HG02840 (cell line): ENCODE measurements around the gene MIGA1.
"Not testable (repeated sequence)": the region's sequence is repeated elsewhere in the genome, so short reads cannot be mapped to it uniquely, and the experiment has no call there.

Source experiments
- ATAC-seq: cut with Tn5 transposase; IDR thresholded peaks from one replicate; pipeline ENCODE4 v1.9.1; 2021; ENCODE audit warnings: mild to moderate bottlenecking, moderate library complexity, moderate number of reproducible peaks; ENCODE audit not compliant: unreplicated experiment, low FRiP score

MIGA1 gene

DNA sequence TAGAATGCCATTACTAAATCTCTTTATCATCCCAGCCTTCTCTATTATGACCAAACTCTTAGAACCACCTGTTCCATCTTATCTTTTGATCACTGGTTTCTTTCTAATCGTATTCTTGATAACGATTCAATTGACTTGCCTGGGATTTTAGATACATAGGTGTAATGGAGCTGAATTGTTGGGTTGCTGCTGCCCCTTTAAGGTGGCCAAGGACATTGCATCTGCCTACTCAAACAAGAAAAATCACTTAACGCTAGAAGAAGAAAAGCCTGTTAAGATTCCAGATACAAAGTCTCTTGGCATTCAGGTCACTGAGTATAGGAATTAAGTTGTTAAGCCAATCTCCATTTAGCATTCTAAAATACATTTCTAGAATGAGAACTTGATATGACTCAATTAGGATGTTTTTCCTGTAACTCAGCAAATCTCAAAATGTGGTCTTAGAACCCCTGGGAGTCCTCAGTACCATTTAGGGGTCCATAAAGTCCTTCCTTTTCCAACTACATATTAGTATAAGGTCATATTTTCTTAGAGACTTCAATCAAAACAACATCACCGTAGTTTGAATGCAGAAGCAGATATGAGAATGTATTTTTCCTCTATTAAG is 121.3 kb downstream of the MIGA1 start:
- ATAC-seq = no peak

DNA sequence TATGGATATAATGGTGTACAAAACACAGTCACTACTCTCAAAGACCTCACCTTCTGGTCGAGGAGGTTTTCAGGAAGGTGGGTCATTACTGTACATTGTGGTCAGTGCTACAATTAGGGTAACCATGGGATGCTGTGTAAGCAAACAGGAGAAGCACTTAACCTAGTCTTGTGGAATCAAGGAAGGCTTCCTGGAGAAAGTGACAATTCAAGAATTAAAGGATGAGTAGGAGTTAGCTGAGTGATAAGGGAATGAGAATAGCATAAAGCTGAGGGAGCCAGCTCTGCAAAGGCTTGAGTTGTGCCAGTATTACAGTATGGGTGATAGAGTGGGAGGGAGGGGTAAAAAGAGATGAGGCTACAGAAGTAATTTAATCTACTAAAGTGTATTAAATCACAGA is 126.2 kb downstream of the MIGA1 start:
- no peak for ATAC-seq

DNA sequence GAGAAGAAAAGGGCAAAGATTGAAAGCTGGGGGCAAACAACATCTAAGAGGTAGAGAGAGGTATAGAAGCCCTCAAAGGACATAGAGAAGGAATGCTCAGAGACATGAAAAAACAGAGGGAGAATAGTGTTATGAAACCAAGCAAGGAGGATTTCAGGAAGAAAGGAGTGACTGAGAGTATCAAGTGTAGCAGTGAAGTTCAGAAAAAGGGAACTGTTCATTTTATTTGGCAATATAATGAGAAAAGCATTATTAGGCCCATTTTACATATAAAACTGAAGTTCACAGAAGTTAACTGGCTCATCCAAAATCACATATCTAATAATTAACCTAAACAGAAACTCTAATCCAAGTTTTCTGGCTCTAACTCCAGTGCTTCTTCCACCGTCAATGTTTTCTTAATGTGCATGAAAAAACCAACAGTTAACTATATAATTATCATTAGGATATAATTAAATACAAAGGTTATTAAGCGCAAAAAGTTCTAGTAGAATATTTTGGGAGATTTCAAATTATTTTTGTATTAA is 126.6 kb downstream of the MIGA1 start:
- no peak for ATAC-seq

GRCh38 chr1:77906624-77907023 is 127.2 kb downstream of the MIGA1 start:
- no peak for ATAC-seq

GRCh38 chr1:77910116-77910515 is 130.7 kb downstream of the MIGA1 start:
- no peak for ATAC-seq

- not testable (repeated sequence) for ATAC-seq
Measured at GRCh38 chr1:77918918-77919317, 139.5 kb downstream of the MIGA1 start.

DNA sequence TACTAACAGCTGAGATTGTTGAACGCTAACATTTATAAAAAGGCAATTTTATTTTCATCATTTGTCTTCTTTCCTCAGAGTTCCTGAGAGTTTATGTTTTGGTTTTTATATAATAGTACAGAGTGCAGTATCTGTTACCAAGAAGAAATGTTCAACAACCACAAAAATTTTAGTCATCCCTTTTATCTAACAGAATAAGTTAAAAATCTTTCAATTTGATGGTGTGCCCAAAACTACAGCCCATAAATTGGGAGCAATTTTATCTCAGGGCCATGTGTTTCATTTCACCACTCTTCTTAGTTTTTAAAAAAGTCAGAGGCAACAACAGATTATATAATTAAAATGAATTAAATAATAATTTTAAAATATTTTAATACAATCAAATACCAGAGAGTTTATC is 146.1 kb downstream of the MIGA1 start:
- ATAC-seq = no peak

DNA sequence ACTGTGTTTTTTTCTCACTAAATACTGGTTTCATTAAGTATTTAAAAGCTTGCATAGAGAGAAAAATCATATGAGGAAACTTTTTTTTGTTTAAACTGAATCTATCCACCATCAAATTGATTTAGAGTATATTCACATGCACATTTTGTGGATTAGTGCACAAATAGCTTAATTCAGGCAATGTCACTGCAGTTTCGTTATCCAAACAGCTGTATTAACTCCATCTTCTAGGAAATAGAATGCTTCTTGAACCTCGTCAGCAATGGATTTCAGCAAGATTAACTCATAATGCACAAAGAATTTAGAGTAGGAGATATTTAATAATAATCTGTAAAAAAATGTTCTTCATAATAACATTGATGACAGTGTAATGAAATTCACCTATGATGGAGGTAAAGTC is 146.5 kb downstream of the MIGA1 start:
- ATAC-seq = no peak

GRCh38 chr1:77926561-77927357 is 147.3 kb downstream of the MIGA1 start:
- ATAC-seq = no peak

DNA sequence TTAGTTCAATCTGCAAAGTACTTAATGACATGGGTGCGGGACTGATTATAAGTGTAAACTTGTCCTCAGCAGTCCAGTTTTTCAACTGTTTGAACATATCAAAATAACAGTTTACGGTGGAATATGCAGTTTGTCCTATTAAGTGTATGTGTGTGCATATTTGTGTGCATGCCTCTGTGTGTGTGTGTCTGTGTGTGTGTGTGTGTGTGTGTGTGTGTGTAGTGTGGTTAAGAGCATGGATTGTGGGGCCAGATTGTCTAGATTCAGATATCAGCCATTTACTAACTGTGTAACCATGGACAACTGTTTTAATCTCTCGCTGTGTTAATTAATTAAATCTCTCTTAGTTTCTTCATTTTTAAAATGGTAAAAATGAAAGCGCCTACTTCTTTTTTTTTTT is 148.0 kb downstream of the MIGA1 start:
- no peak for ATAC-seq
